Neural crest cell (in vitro differentiated cells): ENCODE data around the gene TFF2. TPM values are rescaled to one million over a fixed set of nuclear protein-coding genes. Genes with fewer than 3 reads are reported as not detected.

Experiments
- DNase-seq: peaks from one replicate; pipeline ENCODE4 v3.0.0; 2021; ENCODE audit warnings: low read depth, mixed read lengths, low spot score
- H3K27ac Mint-ChIP-seq: one replicate; pipeline ENCODE4 v1.8.0; 2021; ENCODE audit warnings: mild to moderate bottlenecking, mixed read lengths; ENCODE audit not compliant: unreplicated experiment
- H3K27me3 Mint-ChIP-seq: 2 replicates; pipeline ENCODE4 v1.8.0; 2021; ENCODE audit warnings: low read depth, mild to moderate bottlenecking, mixed read lengths
- H3K36me3 Mint-ChIP-seq: 2 replicates; pipeline ENCODE4 v1.8.0; 2021; ENCODE audit warnings: low read depth, mild to moderate bottlenecking, mixed read lengths
- H3K4me1 Mint-ChIP-seq: 2 replicates; pipeline ENCODE4 v1.8.0; 2021; ENCODE audit warnings: mixed read lengths
- H3K4me3 Mint-ChIP-seq: one replicate; pipeline ENCODE4 v1.8.0; 2021; ENCODE audit warnings: mild to moderate bottlenecking, mixed read lengths
- H3K9me3 Mint-ChIP-seq: 2 replicates; pipeline ENCODE4 v1.8.0; 2021; ENCODE audit warnings: mixed read lengths
- total RNA-seq: library from RNA; stranded (reverse); gene quantifications from 2 replicates; pipeline ENCODE4 v1.2.1, GENCODE V29; 2021
- TF ChIP-seq, protein P1 (sequence below): fragments of 200-600 bp; sonication (generic); conservative IDR thresholded peaks from 2 replicates; pipeline ENCODE4 v1.5.0; 2021; ENCODE audit warnings: antibody characterized with exemption, mild to moderate bottlenecking

The TFF2 gene
- total RNA-seq, 1 donor from 2014 or later = not detected

DNA sequence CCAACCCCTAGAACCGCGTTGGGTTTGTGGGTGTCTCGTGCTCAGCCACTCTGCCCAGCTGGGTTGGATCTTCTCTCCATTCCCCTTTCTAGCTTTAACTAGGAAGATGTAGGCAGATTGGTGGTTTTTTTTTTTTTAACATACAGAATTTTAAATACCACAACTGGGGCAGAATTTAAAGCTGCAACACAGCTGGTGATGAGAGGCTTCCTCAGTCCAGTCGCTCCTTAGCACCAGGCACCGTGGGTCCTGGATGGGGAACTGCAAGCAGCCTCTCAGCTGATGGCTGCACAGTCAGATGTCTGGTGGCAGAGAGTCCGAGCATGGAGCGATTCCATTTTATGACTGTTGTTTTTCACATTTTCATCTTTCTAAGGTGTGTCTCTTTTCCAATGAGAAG, 54.3 kb downstream of the TFF2 start:
- Mint-ChIP-seq H3K4me1 (peaks cover 6% of the 10 kb centered on the region), H3K36me3 (peaks cover 5% of the 10 kb centered on the region), H3K4me3 (no peak overlapping the region), H3K9me3 (no peaks in the 10 kb centered on the region), H3K27ac (no peak overlapping the region), H3K27me3 (peaks cover 5% of the 10 kb centered on the region)
- TF ChIP-seq, protein P1, sequence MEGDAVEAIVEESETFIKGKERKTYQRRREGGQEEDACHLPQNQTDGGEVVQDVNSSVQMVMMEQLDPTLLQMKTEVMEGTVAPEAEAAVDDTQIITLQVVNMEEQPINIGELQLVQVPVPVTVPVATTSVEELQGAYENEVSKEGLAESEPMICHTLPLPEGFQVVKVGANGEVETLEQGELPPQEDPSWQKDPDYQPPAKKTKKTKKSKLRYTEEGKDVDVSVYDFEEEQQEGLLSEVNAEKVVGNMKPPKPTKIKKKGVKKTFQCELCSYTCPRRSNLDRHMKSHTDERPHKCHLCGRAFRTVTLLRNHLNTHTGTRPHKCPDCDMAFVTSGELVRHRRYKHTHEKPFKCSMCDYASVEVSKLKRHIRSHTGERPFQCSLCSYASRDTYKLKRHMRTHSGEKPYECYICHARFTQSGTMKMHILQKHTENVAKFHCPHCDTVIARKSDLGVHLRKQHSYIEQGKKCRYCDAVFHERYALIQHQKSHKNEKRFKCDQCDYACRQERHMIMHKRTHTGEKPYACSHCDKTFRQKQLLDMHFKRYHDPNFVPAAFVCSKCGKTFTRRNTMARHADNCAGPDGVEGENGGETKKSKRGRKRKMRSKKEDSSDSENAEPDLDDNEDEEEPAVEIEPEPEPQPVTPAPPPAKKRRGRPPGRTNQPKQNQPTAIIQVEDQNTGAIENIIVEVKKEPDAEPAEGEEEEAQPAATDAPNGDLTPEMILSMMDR = no peak
- no peak for DNase-seq

Other genes starting within 250 kb of the TFF2 start
- 2.8 and 3.3 TPM in 2 replicates for gene ABCG1, start 131.9 kb downstream of the TFF2 start, total RNA-seq
- not detected in 2 replicates for gene TFF3, start 35.6 kb downstream of the TFF2 start, total RNA-seq
- gene TFF1, start 15.5 kb upstream of the TFF2 start, total RNA-seq = not detected in 2 replicates
- not detected in 2 replicates for gene TMPRSS3, start 45.1 kb upstream of the TFF2 start, total RNA-seq
- gene UBASH3A, start 52.9 kb upstream of the TFF2 start, total RNA-seq = not detected in 2 replicates
- 0.65 and 1.0 TPM in 2 replicates for gene RSPH1, start 145.2 kb upstream of the TFF2 start, total RNA-seq
- gene SLC37A1, start 162.9 kb upstream of the TFF2 start, total RNA-seq = 9.1 and 9.9 TPM in 2 replicates